H9 (cell line): ENCODE results near the gene CCDC40. TPM values are rescaled to one million over a fixed set of nuclear protein-coding genes. Genes with fewer than 3 reads are reported as not detected.

Experiments used
- DNase-seq: peaks from one replicate; pipeline ENCODE4 v3.0.0-alpha.2; 2017
- H2AFZ ChIP-seq: one replicate; pipeline ENCODE4 v1.6.1; 2013; ENCODE audit warnings: mild to moderate bottlenecking, low read length, control low read depth, moderate library complexity
- H2AK5ac ChIP-seq: 2 replicates; pipeline ENCODE4 v1.6.1; 2013; ENCODE audit warnings: low read length, control low read depth, mixed read lengths; ENCODE audit not compliant: insufficient read length
- H2BK120ac ChIP-seq: one replicate; pipeline ENCODE4 v1.6.1; 2013; ENCODE audit warnings: low read depth, mild to moderate bottlenecking, low read length, control low read depth, inconsistent platforms; ENCODE audit not compliant: poor library complexity, severe bottlenecking
- H2BK12ac ChIP-seq: 2 replicates; pipeline ENCODE4 v1.6.1; 2013; ENCODE audit warnings: low read length, control low read depth, mixed read lengths, low read depth; ENCODE audit not compliant: insufficient read length
- H2BK15ac ChIP-seq: 2 replicates; pipeline ENCODE4 v1.6.1; 2013; ENCODE audit warnings: low read depth, low read length, control low read depth
- H2BK20ac ChIP-seq: one replicate; pipeline ENCODE4 v1.6.1; 2013; ENCODE audit warnings: low read depth, mild to moderate bottlenecking, low read length, control low read depth, inconsistent platforms; ENCODE audit not compliant: poor library complexity, severe bottlenecking
- H2BK5ac ChIP-seq: 2 replicates; pipeline ENCODE4 v1.6.1; 2013; ENCODE audit warnings: low read length, control low read depth, mixed read lengths; ENCODE audit not compliant: insufficient read length
- H3K14ac ChIP-seq: 2 replicates; pipeline ENCODE4 v1.6.1; 2013; ENCODE audit warnings: low read length, control low read depth; ENCODE audit not compliant: insufficient read depth
- H3K18ac ChIP-seq: 2 replicates; pipeline ENCODE4 v1.6.1; 2013; ENCODE audit warnings: low read depth, mild to moderate bottlenecking, mixed read lengths, low read length, control low read depth; ENCODE audit not compliant: insufficient read length
- H3K23ac ChIP-seq: 2 replicates; pipeline ENCODE4 v1.6.1; 2013; ENCODE audit warnings: low read length, control low read depth, mixed read lengths, low read depth; ENCODE audit not compliant: insufficient read length
- H3K23me2 ChIP-seq: 2 replicates; pipeline ENCODE4 v1.6.1; 2013; ENCODE audit warnings: low read depth, mild to moderate bottlenecking, mixed read lengths, low read length, control low read depth; ENCODE audit not compliant: insufficient read length, poor library complexity, severe bottlenecking
- H3K27ac ChIP-seq: 2 replicates; pipeline ENCODE4 v1.5.1; 2013; ENCODE audit warnings: low read length, control low read depth, mixed read lengths, low read depth; ENCODE audit not compliant: insufficient read length
- H3K27me3 ChIP-seq: 2 replicates; pipeline ENCODE4 v1.6.1; 2013; ENCODE audit warnings: low read length, control low read depth, inconsistent platforms; ENCODE audit not compliant: insufficient read depth
- H3K4ac ChIP-seq: 2 replicates; pipeline ENCODE4 v1.6.1; 2013; ENCODE audit warnings: low read depth, mild to moderate bottlenecking, control low read depth, inconsistent platforms, low read length, moderate library complexity
- H3K4me1 ChIP-seq: 2 replicates; pipeline ENCODE4 v1.6.1; 2013; ENCODE audit warnings: low read length, control low read depth, inconsistent platforms; ENCODE audit not compliant: insufficient read depth
- H3K4me2 ChIP-seq: 2 replicates; pipeline ENCODE4 v1.6.1; 2013; ENCODE audit warnings: low read length, control low read depth, mixed read lengths; ENCODE audit not compliant: insufficient read length, insufficient read depth
- H3K56ac ChIP-seq: 2 replicates; pipeline ENCODE4 v1.6.1; 2013; ENCODE audit warnings: low read depth, mild to moderate bottlenecking, mixed read lengths, low read length, control low read depth; ENCODE audit not compliant: insufficient read length
- H3K79me1 ChIP-seq: 2 replicates; pipeline ENCODE4 v1.6.1; 2013; ENCODE audit warnings: low read depth, mild to moderate bottlenecking, moderate library complexity, low read length, control low read depth, inconsistent platforms; ENCODE audit not compliant: insufficient read depth, poor library complexity, severe bottlenecking
- H3K79me2 ChIP-seq: 2 replicates; pipeline ENCODE4 v1.6.1; 2013; ENCODE audit warnings: low read length, control low read depth, inconsistent platforms; ENCODE audit not compliant: insufficient read depth
- H3K9ac ChIP-seq: 2 replicates; pipeline ENCODE4 v1.6.1; 2013; ENCODE audit warnings: low read length, control low read depth, mixed read lengths; ENCODE audit not compliant: insufficient read length; ENCODE audit errors: extremely low read depth
- H3K9me3 ChIP-seq: one replicate; pipeline ENCODE4 v1.6.1; 2013; ENCODE audit warnings: low read depth, low read length, inconsistent platforms; ENCODE audit not compliant: control insufficient read depth
- H3T11ph ChIP-seq: one replicate; pipeline ENCODE4 v1.6.1; 2013; ENCODE audit warnings: mild to moderate bottlenecking, low read length, control low read depth, inconsistent platforms
- H4K20me1 ChIP-seq: one replicate; pipeline ENCODE4 v1.6.1; 2013; ENCODE audit not compliant: control insufficient read depth, insufficient read length, insufficient read depth
- H4K5ac ChIP-seq: 2 replicates; pipeline ENCODE4 v1.6.1; 2013; ENCODE audit warnings: low read depth, mild to moderate bottlenecking, mixed read lengths, low read length, control low read depth; ENCODE audit not compliant: insufficient read length
- H4K8ac ChIP-seq: replicated peaks from 2 replicates; pipeline ENCODE4 v1.6.1; 2013; ENCODE audit warnings: low read length, control low read depth, mixed read lengths, low read depth; ENCODE audit not compliant: insufficient read length
- H4K91ac ChIP-seq: 2 replicates; pipeline ENCODE4 v1.6.1; 2013; ENCODE audit warnings: low read depth, mild to moderate bottlenecking, moderate library complexity, mixed read lengths, low read length, control low read depth; ENCODE audit not compliant: insufficient read length
- H3K27ac Mint-ChIP-seq, 3 experiments: 2 replicates in 2 of 3; 3 replicates in 1 of 3; pipeline ENCODE4 v1.8.0; 2020 to 2021; ENCODE audit warnings: mixed read lengths in 3 of 3, mild to moderate bottlenecking in 1 of 3, moderate library complexity in 1 of 3
- H3K27me3 Mint-ChIP-seq: 2 replicates; pipeline ENCODE4 v1.8.0; 2021; ENCODE audit warnings: low read depth, mild to moderate bottlenecking, moderate library complexity, mixed read lengths
- H3K36me3 Mint-ChIP-seq, 3 experiments: 2 replicates in 2 of 3; 3 replicates in 1 of 3; pipeline ENCODE4 v1.8.0; 2020 to 2021; ENCODE audit warnings: low read depth in 3 of 3, mixed read lengths in 3 of 3; ENCODE audit not compliant: insufficient read depth in 1 of 3
- H3K4me1 Mint-ChIP-seq, 2 experiments: 2 replicates each; pipeline ENCODE4 v1.8.0; 2020; ENCODE audit warnings: mixed read lengths in 2 of 2
- H3K4me3 Mint-ChIP-seq, 2 experiments: 2 replicates in 1 of 2; 3 replicates in 1 of 2; pipeline ENCODE4 v1.8.0; 2020 to 2021; ENCODE audit warnings: mild to moderate bottlenecking in 2 of 2, mixed read lengths in 2 of 2, moderate library complexity in 1 of 2
- H3K9me3 Mint-ChIP-seq, 2 experiments: 2 replicates in 1 of 2; 3 replicates in 1 of 2; pipeline ENCODE4 v1.8.0; 2020; ENCODE audit warnings: mild to moderate bottlenecking in 2 of 2, mixed read lengths in 2 of 2, moderate library complexity in 1 of 2
- WGBS: extraction: QIAGEN DNeasy Blood & Tissue Kit; methylation state at CpG from one replicate; pipeline ENCODE4 v1.1.7; 2013; ENCODE audit warnings: missing lambda C conversion rate, low lambda C conversion rate, mixed read lengths; ENCODE audit not compliant: insufficient read length; ENCODE audit errors: extremely low coverage; 5-methylcytosine and 5-hydroxymethylcytosine counted together
- total RNA-seq: library from RNA; stranded (reverse); gene quantifications from 2 replicates; pipeline ENCODE4 v1.2.1, GENCODE V29; 2021
- TF ChIP-seq, protein P1 (sequence below): fragments of 200-600 bp; sonication (generic); conservative IDR thresholded peaks from 3 replicates; pipeline ENCODE4 v1.8.0; 2021; ENCODE audit warnings: antibody characterized with exemption, mild to moderate bottlenecking

The CCDC40 gene
- total RNA-seq, 1 experiment from 2014 or later, result 8.9 TPM

DNA sequence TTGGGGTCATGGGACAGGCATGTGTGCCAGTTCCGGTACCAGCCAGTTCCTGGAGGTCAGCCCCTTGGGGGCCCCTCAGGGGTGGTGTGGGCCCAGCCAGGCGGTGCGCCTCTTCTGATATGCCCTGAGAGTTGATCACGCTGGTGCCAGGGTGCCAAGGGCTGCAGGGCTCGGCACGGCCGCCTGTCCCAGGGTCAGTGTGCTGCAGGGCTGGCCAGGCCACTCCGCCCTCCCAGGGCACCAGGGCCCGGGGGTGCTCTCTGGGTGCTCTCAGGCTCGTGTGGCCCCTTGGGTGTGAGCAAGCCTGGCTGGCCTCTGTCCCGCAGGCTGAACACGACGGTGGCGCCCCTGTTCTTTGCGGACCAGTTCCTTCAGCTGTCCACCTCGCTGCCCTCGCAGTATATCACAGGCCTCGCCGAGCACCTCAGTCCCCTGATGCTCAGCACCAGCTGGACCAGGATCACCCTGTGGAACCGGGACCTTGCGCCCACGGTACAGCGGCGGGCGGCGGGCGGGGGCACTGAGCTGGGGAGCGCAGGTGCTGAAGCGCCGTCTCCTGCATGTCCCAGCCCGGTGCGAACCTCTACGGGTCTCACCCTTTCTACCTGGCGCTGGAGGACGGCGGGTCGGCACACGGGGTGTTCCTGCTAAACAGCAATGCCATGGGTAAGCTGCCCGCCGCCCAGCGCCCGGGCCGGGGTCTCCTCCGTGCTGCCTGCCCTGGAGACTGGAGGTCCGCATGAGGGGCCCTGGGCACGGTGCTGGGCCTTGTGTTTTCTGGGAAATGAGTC lies 71.0 kb downstream of the CCDC40 start:
- no peaks in the 10 kb centered on the region for H3K79me2 ChIP-seq
- H3K4me1 Mint-ChIP-seq, result peaks cover 15 to 28% of the 10 kb centered on the region in 2 experiments
- no peaks in the 10 kb centered on the region for H3K9me3 Mint-ChIP-seq
- H3K27me3 Mint-ChIP-seq, result no peaks in the 10 kb centered on the region; the same call in 1 of the 2 replicates
- H3K9ac ChIP-seq, result no peak overlapping the region
- H3K4me2 ChIP-seq, result no peak overlapping the region
- no CpG with 5 or more reads among the region's 46 CpGs for WGBS
- no peaks in the 10 kb centered on the region for H3K23me2 ChIP-seq
- H3K56ac ChIP-seq, result no peak overlapping the region
- no peak overlapping the region for H3K14ac ChIP-seq
- no peak overlapping the region for H2BK5ac ChIP-seq
- H4K91ac ChIP-seq, result no peak overlapping the region
- no peak overlapping the region for H3K4me3 Mint-ChIP-seq
- no peak overlapping the region for H2BK20ac ChIP-seq
- no peak overlapping the region for H3K18ac ChIP-seq
- H3K79me1 ChIP-seq, result no peaks in the 10 kb centered on the region
- no peak overlapping the region for H2BK120ac ChIP-seq
- no peak overlapping the region for H4K5ac ChIP-seq
- no peaks in the 10 kb centered on the region for H4K20me1 ChIP-seq
- no peak overlapping the region for H4K8ac ChIP-seq
- no peak overlapping the region for H3K27ac Mint-ChIP-seq
- no peak overlapping the region for H3T11ph ChIP-seq
- H3K27ac ChIP-seq, result no peak overlapping the region
- no peak overlapping the region for H2AFZ ChIP-seq
- TF ChIP-seq, protein P1, sequence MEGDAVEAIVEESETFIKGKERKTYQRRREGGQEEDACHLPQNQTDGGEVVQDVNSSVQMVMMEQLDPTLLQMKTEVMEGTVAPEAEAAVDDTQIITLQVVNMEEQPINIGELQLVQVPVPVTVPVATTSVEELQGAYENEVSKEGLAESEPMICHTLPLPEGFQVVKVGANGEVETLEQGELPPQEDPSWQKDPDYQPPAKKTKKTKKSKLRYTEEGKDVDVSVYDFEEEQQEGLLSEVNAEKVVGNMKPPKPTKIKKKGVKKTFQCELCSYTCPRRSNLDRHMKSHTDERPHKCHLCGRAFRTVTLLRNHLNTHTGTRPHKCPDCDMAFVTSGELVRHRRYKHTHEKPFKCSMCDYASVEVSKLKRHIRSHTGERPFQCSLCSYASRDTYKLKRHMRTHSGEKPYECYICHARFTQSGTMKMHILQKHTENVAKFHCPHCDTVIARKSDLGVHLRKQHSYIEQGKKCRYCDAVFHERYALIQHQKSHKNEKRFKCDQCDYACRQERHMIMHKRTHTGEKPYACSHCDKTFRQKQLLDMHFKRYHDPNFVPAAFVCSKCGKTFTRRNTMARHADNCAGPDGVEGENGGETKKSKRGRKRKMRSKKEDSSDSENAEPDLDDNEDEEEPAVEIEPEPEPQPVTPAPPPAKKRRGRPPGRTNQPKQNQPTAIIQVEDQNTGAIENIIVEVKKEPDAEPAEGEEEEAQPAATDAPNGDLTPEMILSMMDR, result no peak
- no peak overlapping the region for H3K4ac ChIP-seq
- H3K27me3 ChIP-seq, result no peaks in the 10 kb centered on the region; the same call in 1 of the 2 replicates
- DNase-seq, result no peak
- H2BK12ac ChIP-seq, result no peak overlapping the region
- H3K9me3 ChIP-seq, result no peaks in the 10 kb centered on the region
- H2BK15ac ChIP-seq, result no peak overlapping the region
- H3K36me3 Mint-ChIP-seq, result peaks cover 0 to 7% (median 0%) of the 10 kb centered on the region in 3 experiments; a peak in 3 of 7 replicates
- no peak overlapping the region for H3K23ac ChIP-seq
- no peak overlapping the region for H2AK5ac ChIP-seq
- peaks cover 3% of the 10 kb centered on the region; the same call in 1 of the 2 replicates for H3K4me1 ChIP-seq
